GM19193 (cell line): ENCODE data around the gene RNF217.

Experiments used
- POLR2A ChIP-seq: IDR thresholded peaks from 4 replicates; pipeline ENCODE4 v1.6.1; 2011; ENCODE audit not compliant: insufficient read depth, insufficient read length; ENCODE audit errors: extremely low read depth

RNF217 gene

DNA sequence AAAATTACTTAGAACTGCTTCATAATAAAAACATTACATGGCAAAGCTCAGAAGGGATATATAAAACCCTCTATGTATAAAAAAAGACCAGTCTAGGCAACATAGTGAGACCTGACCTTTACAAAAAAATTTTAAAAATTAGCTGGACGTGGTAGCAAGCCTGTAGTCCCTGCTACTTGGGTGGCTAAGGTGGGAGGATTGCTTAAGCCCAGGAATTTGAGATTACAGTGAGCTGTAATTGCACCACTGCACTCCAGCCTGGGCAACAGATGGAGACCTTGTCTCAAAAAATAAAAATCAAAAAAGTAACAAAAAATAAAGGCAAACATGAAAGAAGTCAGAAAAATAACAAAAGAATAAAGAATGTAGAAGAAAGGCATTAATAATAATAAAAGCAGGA lies 169.8 kb downstream of the RNF217 start:
- no peak for TF ChIP-seq POLR2A

DNA sequence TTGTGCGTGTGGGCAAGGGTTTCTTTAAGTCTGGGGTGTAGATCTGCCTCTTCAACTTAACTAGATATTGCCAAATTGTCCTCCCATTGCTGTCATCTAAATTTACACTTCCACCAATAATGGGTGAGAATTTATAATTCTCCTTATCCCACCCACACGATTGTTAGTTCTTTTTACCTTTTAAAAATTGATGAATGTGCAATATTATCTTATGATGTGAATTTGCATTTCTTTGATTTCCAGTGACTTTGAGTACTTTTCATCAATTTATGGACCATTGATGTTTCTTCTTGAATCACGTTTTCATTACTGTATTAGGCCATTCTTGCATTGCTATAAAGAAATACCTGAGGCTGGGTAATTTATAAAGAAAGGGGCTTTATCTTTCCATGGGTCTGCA lies 174.1 kb downstream of the RNF217 start:
- no peak for TF ChIP-seq POLR2A

DNA sequence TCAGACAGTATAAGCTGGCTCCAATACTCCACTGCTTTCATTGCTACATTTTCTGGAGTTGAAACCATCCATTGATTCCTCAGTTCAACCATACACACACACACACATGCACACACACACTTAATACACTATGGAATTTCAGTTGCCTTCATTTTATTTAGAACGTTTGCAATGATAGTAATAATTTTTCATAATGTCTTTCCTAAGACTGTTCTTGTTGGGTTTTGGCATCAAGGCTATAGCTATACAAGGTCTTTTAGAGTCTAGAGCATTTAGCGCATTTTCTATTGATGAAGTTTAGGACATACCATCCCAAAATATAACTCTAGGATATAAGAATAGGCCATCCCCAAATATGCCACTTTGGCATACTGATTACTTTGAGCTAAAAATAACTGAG lies 175.8 kb downstream of the RNF217 start:
- no peak for TF ChIP-seq POLR2A

DNA sequence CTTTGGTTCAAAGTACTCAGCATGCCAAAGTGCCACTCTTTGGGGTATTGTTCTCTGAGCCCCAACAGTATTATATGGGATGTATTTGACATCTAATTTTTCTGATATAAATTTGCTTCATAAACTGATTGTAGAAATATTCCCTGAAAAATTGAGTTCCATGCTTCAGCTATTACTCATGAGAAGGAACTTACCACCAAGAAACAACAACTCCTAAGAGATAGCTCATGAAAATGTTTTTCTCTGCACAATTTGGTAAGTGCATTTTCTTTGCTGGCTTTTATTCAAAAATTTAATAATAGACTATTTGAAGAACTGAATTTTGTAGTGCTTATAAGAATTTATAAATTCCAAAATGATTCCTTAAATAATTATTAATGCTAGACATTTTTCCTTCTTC lies 178.6 kb downstream of the RNF217 start:
- TF ChIP-seq POLR2A = no peak
